H1 (cell line): ENCODE measurements around the gene CDC45. TPM values are rescaled to one million over a fixed set of nuclear protein-coding genes. Genes with fewer than 3 reads are reported as not detected.

Experiments used
- CTCF ChIA-PET: fragments of 300-600 bp; sonication (Branson Sonifier 250); formaldehyde crosslinking; loops from one replicate; lab custom pipeline; 2021; ENCODE audit not compliant: partially characterized antibody; lab: Charles Lee
- POLR2A ChIA-PET: fragments of 300-600 bp; sonication (Branson Sonifier 250); formaldehyde crosslinking; loops from one replicate; lab custom pipeline; 2021; ENCODE audit warnings: inconsistent platforms; ENCODE audit not compliant: partially characterized antibody; lab: Charles Lee
- DNase-seq, 2 experiments: peaks; one replicate each; pipeline versions ENCODE4 v3.0.0 to v3.0.0-alpha.2; 2010 to 2022; ENCODE audit warnings: low spot score in 2 of 2, low read depth in 1 of 2, mixed read lengths in 1 of 2
- FAIRE-seq: peaks from 2 replicates; lab custom pipeline; 2011; peaks lifted over from hg19 to GRCh38; lab: Jason Lieb, UNC
- H2AFZ ChIP-seq: 2 replicates; pipeline ENCODE4 v1.8.1; 2012; ENCODE audit warnings: low read length, inconsistent platforms
- H2AK5ac ChIP-seq: 2 replicates; pipeline ENCODE4 v1.6.1; 2013; ENCODE audit warnings: low read depth, low read length
- H2BK120ac ChIP-seq: replicated peaks from 2 replicates; pipeline ENCODE3; 2013; ENCODE audit warnings: low read depth, low read length, inconsistent platforms
- H2BK12ac ChIP-seq: 2 replicates; pipeline ENCODE4 v1.6.1; 2013; ENCODE audit warnings: low read depth, low read length
- H2BK15ac ChIP-seq: 2 replicates; pipeline ENCODE4 v1.6.1; 2013; ENCODE audit warnings: low read length
- H2BK20ac ChIP-seq: 2 replicates; pipeline ENCODE4 v1.6.1; 2013; ENCODE audit warnings: low read length
- H2BK5ac ChIP-seq: 2 replicates; pipeline ENCODE4 v1.6.1; 2013; ENCODE audit warnings: low read depth, low read length
- H3K14ac ChIP-seq: 2 replicates; pipeline ENCODE4 v1.6.1; 2013; ENCODE audit warnings: inconsistent platforms; ENCODE audit not compliant: insufficient read length
- H3K18ac ChIP-seq: 2 replicates; pipeline ENCODE4 v1.6.1; 2013; ENCODE audit warnings: low read length; ENCODE audit errors: extremely low read depth
- H3K23ac ChIP-seq: 2 replicates; pipeline ENCODE4 v1.6.1; 2013; ENCODE audit warnings: inconsistent platforms; ENCODE audit not compliant: insufficient read length
- H3K23me2 ChIP-seq: 2 replicates; pipeline ENCODE4 v1.6.1; 2013; ENCODE audit warnings: low read depth, low read length
- H3K27ac ChIP-seq: 2 replicates; pipeline ENCODE4 v1.6.1; 2011; ENCODE audit warnings: low read depth, low read length, inconsistent platforms
- H3K27me3 ChIP-seq, 4 experiments: replicated peaks in 1 of 4; 1 replicate in 1 of 4; 2 replicates in 3 of 4; pipeline versions ENCODE4 v1.6.1 to v1.8.1; 2011 to 2013; ENCODE audit warnings: low read length in 3 of 4, mild to moderate bottlenecking in 3 of 4, inconsistent platforms in 2 of 4, mixed read lengths in 2 of 4, moderate library complexity in 1 of 4; ENCODE audit not compliant: control insufficient read depth in 3 of 4, insufficient read depth in 3 of 4; ENCODE audit errors: extremely low read depth in 1 of 4
- H3K36me3 ChIP-seq, 4 experiments: 2 replicates each; pipeline versions ENCODE4 v1.6.1 to v1.8.1; 2011 to 2013; ENCODE audit warnings: mild to moderate bottlenecking in 4 of 4, low read length in 3 of 4, moderate library complexity in 2 of 4, control low read depth in 1 of 4, inconsistent platforms in 1 of 4; ENCODE audit not compliant: insufficient read depth in 4 of 4, control insufficient read depth in 2 of 4
- H3K4ac ChIP-seq: replicated peaks from 2 replicates; pipeline ENCODE3; 2013; ENCODE audit warnings: low read length, low read depth, mixed read lengths, inconsistent platforms; ENCODE audit not compliant: insufficient read length
- H3K4me1 ChIP-seq, 4 experiments: replicated peaks in 1 of 4; 1 replicate in 1 of 4; 2 replicates in 3 of 4; pipeline versions ENCODE4 v1.6.1 to v1.8.1; 2011 to 2013; ENCODE audit warnings: low read length in 3 of 4, inconsistent platforms in 2 of 4, mixed read lengths in 1 of 4; ENCODE audit not compliant: insufficient read depth in 4 of 4, control insufficient read depth in 3 of 4
- H3K4me2 ChIP-seq, 2 experiments: 2 replicates each; pipeline versions ENCODE4 v1.6.1 to v1.8.1; 2011 to 2013; ENCODE audit warnings: low read depth in 2 of 2, low read length in 2 of 2, control low read depth in 1 of 2, inconsistent platforms in 1 of 2, mild to moderate bottlenecking in 1 of 2; ENCODE audit not compliant: insufficient read depth in 1 of 2
- H3K4me3 ChIP-seq, 4 experiments: fragments of 200-600, 300-600 bp in 1 of 4; sonication (generic), shearing (Covaris generic), sonication (Bioruptor Twin) in 1 of 4; 2 replicates each; pipeline versions ENCODE4 v1.5.1 to v1.8.1; 2011 to 2016; ENCODE audit warnings: low read length in 4 of 4, low read depth in 3 of 4, control low read depth in 2 of 4, inconsistent platforms in 2 of 4, mild to moderate bottlenecking in 2 of 4, mixed read lengths in 1 of 4, moderate library complexity in 1 of 4; ENCODE audit not compliant: insufficient read depth in 2 of 4; ENCODE audit errors: extremely low read depth in 1 of 4
- H3K56ac ChIP-seq: replicated peaks from 2 replicates; pipeline ENCODE3; 2013; ENCODE audit warnings: low read depth, mild to moderate bottlenecking, mixed read lengths, low read length, inconsistent platforms; ENCODE audit not compliant: insufficient read length
- H3K79me1 ChIP-seq: 2 replicates; pipeline ENCODE4 v1.6.1; 2013; ENCODE audit warnings: low read depth, low read length, control low read depth
- H3K79me2 ChIP-seq, 2 experiments: 2 replicates each; pipeline versions ENCODE4 v1.6.1 to v1.8.1; 2012 to 2013; ENCODE audit warnings: low read length in 2 of 2, mild to moderate bottlenecking in 2 of 2, inconsistent platforms in 1 of 2; ENCODE audit not compliant: insufficient read depth in 2 of 2, control insufficient read depth in 1 of 2
- H3K9ac ChIP-seq, 4 experiments: replicated peaks in 1 of 4; 1 replicate in 1 of 4; 2 replicates in 3 of 4; pipeline versions ENCODE4 v1.6.1 to v1.8.1; 2011 to 2013; ENCODE audit warnings: low read depth in 3 of 4, low read length in 3 of 4, control low read depth in 2 of 4, mild to moderate bottlenecking in 2 of 4, moderate library complexity in 2 of 4, inconsistent platforms in 1 of 4; ENCODE audit errors: extremely low read depth in 1 of 4
- H3K9me3 ChIP-seq, 2 experiments: 2 replicates each; pipeline versions ENCODE4 v1.6.1 to v1.8.1; 2012 to 2013; ENCODE audit warnings: mild to moderate bottlenecking in 2 of 2, moderate library complexity in 2 of 2, control low read depth in 1 of 2, inconsistent platforms in 1 of 2, low read depth in 1 of 2, low read length in 1 of 2, mixed read lengths in 1 of 2; ENCODE audit not compliant: insufficient read depth in 2 of 2
- H4K20me1 ChIP-seq, 2 experiments: replicated peaks in 1 of 2; 2 replicates each; pipeline versions ENCODE3 to v1.8.1; 2011 to 2013; ENCODE audit warnings: inconsistent platforms in 2 of 2, low read length in 2 of 2, mild to moderate bottlenecking in 1 of 2; ENCODE audit not compliant: insufficient read depth in 2 of 2, control insufficient read depth in 1 of 2
- H4K5ac ChIP-seq: 2 replicates; pipeline ENCODE4 v1.6.1; 2013; ENCODE audit warnings: low read length, low read depth, mixed read lengths, inconsistent platforms; ENCODE audit not compliant: insufficient read length
- H4K8ac ChIP-seq: 2 replicates; pipeline ENCODE4 v1.8.0; 2013; ENCODE audit warnings: mild to moderate bottlenecking, moderate library complexity, low read length, inconsistent platforms; ENCODE audit not compliant: insufficient read depth; ENCODE audit errors: extremely low read depth
- H4K91ac ChIP-seq: replicated peaks from 2 replicates; pipeline ENCODE3; 2013; ENCODE audit warnings: low read length, mixed read lengths, inconsistent platforms; ENCODE audit not compliant: insufficient read length
- CHD1 ChIP-seq: IDR thresholded peaks from 2 replicates; pipeline ENCODE4 v1.6.1; 2012; ENCODE audit warnings: low read depth, low read length, improper control_type of control experiment
- CHD2 ChIP-seq: IDR thresholded peaks from 2 replicates; pipeline ENCODE4 v1.6.1; 2012; ENCODE audit warnings: low read length, improper control_type of control experiment
- CTBP2 ChIP-seq: IDR thresholded peaks from 2 replicates; pipeline ENCODE4 v1.7.0; 2011; ENCODE audit warnings: borderline replicate concordance, mild to moderate bottlenecking, moderate library complexity, mixed read lengths, low read length; ENCODE audit not compliant: insufficient read depth, insufficient read length
- CTCF ChIP-seq, 3 experiments: IDR thresholded peaks; 1 replicate in 2 of 3; 2 replicates in 1 of 3; pipeline versions ENCODE4 v1.5.1 to v1.6.1; 2011; ENCODE audit warnings: low read length in 3 of 3, mild to moderate bottlenecking in 3 of 3, inconsistent platforms in 2 of 3, low read depth in 1 of 3, moderate library complexity in 1 of 3; ENCODE audit not compliant: insufficient read depth in 1 of 3; ENCODE audit errors: control extremely low read depth in 1 of 3
- EGR1 ChIP-seq: IDR thresholded peaks from 2 replicates; pipeline ENCODE4 v1.6.1; 2011; ENCODE audit warnings: low read depth, low read length, borderline replicate concordance
- EZH2 ChIP-seq: fragments of 200-600 bp; sonication (generic); IDR thresholded peaks from 2 replicates; pipeline ENCODE4 v1.7.1; 2012; ENCODE audit warnings: low read depth, mild to moderate bottlenecking, moderate library complexity, low read length, inconsistent platforms; ENCODE audit not compliant: severe bottlenecking
- GABPA ChIP-seq: IDR thresholded peaks from 2 replicates; pipeline ENCODE4 v1.6.1; 2011; ENCODE audit warnings: mild to moderate bottlenecking, low read length, moderate library complexity, borderline replicate concordance; ENCODE audit not compliant: insufficient read depth
- KDM5A ChIP-seq: fragments of 200-600 bp; IDR thresholded peaks from 2 replicates; pipeline ENCODE4 v1.7.1; 2012; ENCODE audit warnings: mild to moderate bottlenecking, low read length, inconsistent platforms, mixed read lengths
- MAFK ChIP-seq: IDR thresholded peaks from 2 replicates; pipeline ENCODE4 v1.6.1; 2012; ENCODE audit warnings: low read depth, mild to moderate bottlenecking, improper control_type of control experiment, low read length
- RAD21 ChIP-seq, 2 experiments: IDR thresholded peaks in 1 of 2; conservative IDR thresholded peaks in 1 of 2; 2 replicates each; pipeline ENCODE4 v1.6.1; 2011; ENCODE audit warnings: low read depth in 2 of 2, low read length in 2 of 2, improper control_type of control experiment in 1 of 2, inconsistent platforms in 1 of 2, mild to moderate bottlenecking in 1 of 2, moderate library complexity in 1 of 2
- SIRT6 ChIP-seq: IDR thresholded peaks from one replicate; pipeline ENCODE4 v1.7.1; 2012; ENCODE audit warnings: low read length, inconsistent platforms
- TCF12 ChIP-seq: IDR thresholded peaks from 2 replicates; pipeline ENCODE4 v1.6.1; 2011; ENCODE audit warnings: low read depth, mild to moderate bottlenecking, low read length
- WGBS, 2 experiments: shearing (Covaris generic) in 1 of 2; methylation state at CpG; one replicate each; pipeline versions ENCODE4 v1.1.6 to v1.1.7; 2013 to 2015; ENCODE audit warnings: low lambda C conversion rate in 2 of 2, mixed read lengths in 2 of 2, inconsistent platforms in 1 of 2, low coverage in 1 of 2, missing lambda C conversion rate in 1 of 2; ENCODE audit not compliant: insufficient replicate concordance in 2 of 2, insufficient coverage in 1 of 2, insufficient read length in 1 of 2; ENCODE audit errors: extremely low coverage in 1 of 2, missing lambda C conversion rate in 1 of 2; 5-methylcytosine and 5-hydroxymethylcytosine counted together
- polyA plus RNA-seq, 7 experiments: library from polyadenylated mRNA; depleted of rRNA in 3 of 7; stranded (reverse) in 5 of 7; unstranded in 2 of 7; fragments of >200 nt in 5 of 7; fragments of 200-250 nt in 2 of 7; gene quantifications; 1 replicate in 5 of 7; 2 replicates in 1 of 7; 4 replicates in 1 of 7; pipeline versions ENCODE4 v1.2.1 to v1.2.3, GENCODE V29; 2011 to 2013; ENCODE audit warnings: missing spikeins in 2 of 7, mixed read lengths in 2 of 7
- total RNA-seq: library from RNA; stranded (reverse); fragmentation: NEBNext Ultra II Directional; extraction: Animal tissue kit (Norgen Biotek cat#: 25700); gene quantifications from 2 replicates; pipeline ENCODE4 v1.2.1, GENCODE V29; 2021

CDC45 gene
- total and polyA plus RNA-seq, 2 of the 8 experiments (the other 6 are each of a cell fraction or from before 2014, with no cell fraction given): 31.9 to 37.7 TPM

GRCh38 chr22:19549428-19549827 is 69.7 kb downstream of the CDC45 start:
- POLR2A ChIA-PET: no interaction called here
- H2BK5ac ChIP-seq: no peak overlapping the region
- no peak for TF ChIP-seq SIRT6
- no peak for TF ChIP-seq EGR1
- no peak for TF ChIP-seq GABPA
- no peak for TF ChIP-seq CHD1
- TF ChIP-seq EZH2: no peak
- TF ChIP-seq TCF12: no peak
- TF ChIP-seq CTBP2: no peak
- TF ChIP-seq KDM5A: no peak
- TF ChIP-seq CTCF (IDR thresholded peaks at IDR 0.05; ENCODE audit: control extremely low read depth in 1 of 3, insufficient read depth in 1 of 3, low read depth in 1 of 3, low read length in 3 of 3): no peak
- no peak for TF ChIP-seq RAD21 (IDR thresholded peaks at IDR 0.05 in 1 of 2, conservative IDR thresholded peaks at IDR 0.05 in 1 of 2; ENCODE audit: low read depth in 2 of 2, low read length in 2 of 2)
- TF ChIP-seq CHD2: no peak
- TF ChIP-seq MAFK: no peak

More at GRCh38 chr22:19549428-19549827, 69.7 kb downstream of the CDC45 start:
- Histone ChIP-seq H2AK5ac (no peak overlapping the region), H3K56ac (no peak overlapping the region), H3K9ac (no peak overlapping the region), H4K5ac (no peak overlapping the region), H3K79me1 (no peaks in the 10 kb centered on the region), H3K79me2 (no peaks in the 10 kb centered on the region), H3K36me3 (no peaks in the 10 kb centered on the region), H3K18ac (no peak overlapping the region; the same call in 1 of the 2 replicates), H4K20me1 (no peaks in the 10 kb centered on the region), H2BK12ac (no peak overlapping the region), H3K27me3 (no peaks in the 10 kb centered on the region; a peak in 1 of 7 replicates), H4K91ac (no peak overlapping the region), H3K9me3 (no peaks in the 10 kb centered on the region), H3K4me2 (no peak overlapping the region), H2BK120ac (no peak overlapping the region), H3K4ac (no peak overlapping the region), H3K23ac (no peak overlapping the region), H2BK20ac (no peak overlapping the region), H2BK15ac (no peak overlapping the region), H3K14ac (no peak overlapping the region), H3K4me1 (peaks cover 0 to 5% (median 2%) of the 10 kb centered on the region in 4 experiments; a peak in 4 of 7 replicates), H2AFZ (no peak overlapping the region), H3K4me3 (no peak overlapping the region), H3K23me2 (no peaks in the 10 kb centered on the region), H4K8ac (no peak overlapping the region), H3K27ac (no peak overlapping the region)
- FAIRE-seq (no peak), DNase-seq (no peak)
- CTCF ChIA-PET: interaction anchor here (1.0 to 1.1 kb wide), 2 partner anchors 11 to 23 kb away, joined by 3 read pairs; no protein-coding TSS in a partner anchor
- WGBS, 2 experiments: 89% methylated on average over 7 of the region's 7 CpGs; no CpG with 5 or more reads in 1 of the 2 experiments
